ENCODE measurements around the gene GNPNAT1.

- TF ChIP-seq POLR2AphosphoS5 (IDR thresholded peaks at IDR 0.05) = no peak
- no peak for TF ChIP-seq CTCF (IDR thresholded peaks at IDR 0.05)
These were observed 33.7 kb upstream of the GNPNAT1 start for GRCh38 chr14:52825085-52825484.
